ENCODE data around the gene GSN. TPM values are rescaled to one million over a fixed set of nuclear protein-coding genes. Genes with fewer than 3 reads are reported as not detected.

Gene GSN
- total RNA-seq, 1 donor from 2014 or later = 80.0 TPM

DNA sequence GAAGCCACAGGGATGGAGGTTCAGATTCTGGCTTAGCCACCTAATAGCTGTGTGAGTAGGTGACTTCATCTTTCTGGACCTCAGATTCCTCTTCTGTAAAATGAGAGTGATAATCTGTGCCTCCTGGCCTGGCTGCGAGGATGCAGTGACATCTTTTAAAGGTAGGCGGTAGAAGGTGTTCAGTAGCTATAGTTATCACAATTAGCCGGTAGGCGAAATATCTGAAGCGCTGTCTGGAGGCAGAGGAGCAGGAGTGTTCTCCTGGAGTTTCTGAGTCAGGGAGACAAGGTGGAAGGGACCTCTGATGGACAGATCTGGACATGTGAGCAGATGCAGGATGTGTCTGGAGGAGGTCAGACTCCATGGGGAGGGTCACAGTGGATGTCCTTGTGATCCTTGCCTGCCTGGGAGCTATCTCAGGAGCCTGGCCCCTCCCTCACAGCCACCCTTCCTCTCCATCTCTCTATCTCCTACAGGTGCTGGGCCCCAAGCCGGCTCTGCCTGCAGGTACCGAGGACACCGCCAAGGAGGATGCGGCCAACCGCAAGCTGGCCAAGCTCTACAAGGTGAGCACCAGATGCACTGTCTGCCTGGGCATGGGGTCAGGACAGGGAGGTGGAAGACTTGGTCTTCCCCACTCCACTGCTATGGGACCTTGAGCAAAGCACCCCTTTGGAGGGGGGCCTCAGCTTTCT lies 45.6 kb downstream of the GSN start:
- no peak for DNase-seq (ENCODE audit: extremely low spot score, unreplicated experiment)
- Mint-ChIP-seq H3K4me1 (ENCODE audit: unreplicated experiment) (no peaks in the 10 kb centered on the region), H3K36me3 (peaks cover 15% of the 10 kb centered on the region), H3K4me3 (no peak overlapping the region), H3K9me3 (no peaks in the 10 kb centered on the region), H3K27me3 (no peaks in the 10 kb centered on the region), H3K27ac (no peak overlapping the region)
- TF ChIP-seq CTCF (conservative IDR thresholded peaks at IDR 0.05) = no peak

DNA sequence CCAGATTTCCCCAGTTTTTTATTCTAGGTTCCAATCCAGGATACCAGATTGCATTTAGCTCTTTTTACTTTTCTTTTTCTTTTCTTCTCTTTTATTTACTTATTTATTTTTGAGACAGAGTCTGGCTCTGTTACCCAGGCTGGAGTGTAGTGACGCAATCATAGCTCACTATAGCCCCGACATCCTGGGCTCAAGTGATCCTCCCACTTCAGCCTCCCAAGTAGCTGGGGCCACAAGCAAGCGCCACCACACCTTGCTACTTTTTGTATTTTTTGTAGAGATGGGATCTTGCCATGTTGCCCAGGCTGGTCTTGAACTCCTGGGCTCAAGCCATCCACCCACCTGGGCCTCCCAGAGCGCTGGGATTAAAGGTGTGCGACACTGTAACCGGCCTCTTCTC lies 48.4 kb downstream of the GSN start:
- H3K4me3 Mint-ChIP-seq = no peak overlapping the region
- H3K27me3 Mint-ChIP-seq = no peaks in the 10 kb centered on the region
- H3K4me1 Mint-ChIP-seq (ENCODE audit: unreplicated experiment) = no peaks in the 10 kb centered on the region
- H3K27ac Mint-ChIP-seq = no peak overlapping the region
- TF ChIP-seq CTCF (conservative IDR thresholded peaks at IDR 0.05) = no peak
- no peaks in the 10 kb centered on the region for H3K9me3 Mint-ChIP-seq
- DNase-seq (ENCODE audit: extremely low spot score, unreplicated experiment) = no peak
- peaks cover 10% of the 10 kb centered on the region for H3K36me3 Mint-ChIP-seq

DNA sequence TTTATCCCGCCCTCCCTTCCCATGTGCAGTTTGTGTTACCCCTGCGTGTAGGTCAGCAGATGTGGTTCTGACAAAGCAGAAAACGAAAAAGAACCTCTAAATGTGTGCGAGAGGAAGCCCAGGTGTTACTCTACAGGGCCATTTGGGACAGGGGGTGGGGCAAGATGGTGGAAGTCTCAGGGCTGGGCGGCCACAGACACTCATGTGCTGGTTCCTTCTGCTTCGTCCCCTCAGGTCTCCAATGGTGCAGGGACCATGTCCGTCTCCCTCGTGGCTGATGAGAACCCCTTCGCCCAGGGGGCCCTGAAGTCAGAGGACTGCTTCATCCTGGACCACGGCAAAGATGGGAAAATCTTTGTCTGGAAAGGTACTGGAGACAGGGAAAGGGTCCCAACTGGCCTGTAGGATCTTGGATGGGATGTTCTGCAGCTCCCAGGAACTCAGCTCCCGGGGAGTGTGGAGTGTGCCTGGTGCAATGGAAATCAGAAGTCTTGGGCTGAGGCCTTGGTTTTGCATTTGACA lies 49.0 kb downstream of the GSN start:
- no peak for TF ChIP-seq CTCF (conservative IDR thresholded peaks at IDR 0.05)
- H3K9me3 Mint-ChIP-seq = no peaks in the 10 kb centered on the region
- no peaks in the 10 kb centered on the region for H3K27me3 Mint-ChIP-seq
- no peak overlapping the region for H3K4me3 Mint-ChIP-seq
- H3K27ac Mint-ChIP-seq = no peak overlapping the region
- DNase-seq (ENCODE audit: extremely low spot score, unreplicated experiment) = no peak
- no peaks in the 10 kb centered on the region for H3K4me1 Mint-ChIP-seq (ENCODE audit: unreplicated experiment)
- H3K36me3 Mint-ChIP-seq = peaks cover 11% of the 10 kb centered on the region

GRCh38 chr9:121317737-121318630 lies 50.0 kb downstream of the GSN start:
- H3K4me3 Mint-ChIP-seq = no peak overlapping the region
- peak overlapping the region; percentile 51 for H3K27ac Mint-ChIP-seq
- H3K36me3 Mint-ChIP-seq = peaks cover 21% of the 10 kb centered on the region
- H3K4me1 Mint-ChIP-seq (ENCODE audit: unreplicated experiment) = no peaks in the 10 kb centered on the region
- no peaks in the 10 kb centered on the region for H3K9me3 Mint-ChIP-seq
- no peaks in the 10 kb centered on the region for H3K27me3 Mint-ChIP-seq
- TF ChIP-seq CTCF (conservative IDR thresholded peaks at IDR 0.05) = no peak
- DNase-seq (ENCODE audit: extremely low spot score, unreplicated experiment) = no peak

DNA sequence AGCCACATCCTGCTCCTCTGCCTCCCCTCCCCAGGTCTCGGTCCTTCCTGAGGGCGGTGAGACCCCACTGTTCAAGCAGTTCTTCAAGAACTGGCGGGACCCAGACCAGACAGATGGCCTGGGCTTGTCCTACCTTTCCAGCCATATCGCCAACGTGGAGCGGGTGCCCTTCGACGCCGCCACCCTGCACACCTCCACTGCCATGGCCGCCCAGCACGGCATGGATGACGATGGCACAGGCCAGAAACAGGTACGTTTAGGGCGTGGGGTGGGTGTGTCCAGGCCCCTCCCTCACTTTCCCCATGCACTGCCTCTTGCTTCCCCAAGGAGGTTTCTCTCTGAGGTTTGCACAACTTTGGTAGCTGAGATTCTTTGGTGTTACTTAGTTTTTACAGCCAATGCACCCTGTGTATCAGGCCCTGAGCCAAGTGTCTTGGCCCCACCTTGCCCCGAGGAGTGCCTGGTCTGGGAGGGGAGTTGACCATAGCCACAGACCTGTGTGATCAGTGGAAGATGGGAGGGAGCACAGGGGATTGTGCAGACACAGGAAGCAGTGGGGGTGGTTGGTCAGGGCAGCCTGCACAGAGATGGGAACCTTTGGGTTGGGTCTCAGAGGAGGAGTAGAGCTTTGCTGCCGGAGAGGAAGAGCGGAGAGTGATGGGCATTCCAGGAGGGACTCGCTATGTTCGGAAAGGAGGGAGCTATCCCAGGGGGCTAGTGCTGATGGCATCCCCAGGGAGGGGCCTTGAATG lies 50.8 kb downstream of the GSN start:
- H3K4me1 Mint-ChIP-seq (ENCODE audit: unreplicated experiment) = no peaks in the 10 kb centered on the region
- no peak overlapping the region for H3K27ac Mint-ChIP-seq
- DNase-seq (ENCODE audit: extremely low spot score, unreplicated experiment) = no peak
- no peaks in the 10 kb centered on the region for H3K9me3 Mint-ChIP-seq
- H3K4me3 Mint-ChIP-seq = peak overlapping the region; percentile 52
- peaks cover 22% of the 10 kb centered on the region for H3K36me3 Mint-ChIP-seq
- H3K27me3 Mint-ChIP-seq = no peaks in the 10 kb centered on the region
- no peak for TF ChIP-seq CTCF (conservative IDR thresholded peaks at IDR 0.05)

Data from type B pancreatic cell (in vitro differentiated cells).